Measurements from ENCODE around the gene SLC25A10.

DNA sequence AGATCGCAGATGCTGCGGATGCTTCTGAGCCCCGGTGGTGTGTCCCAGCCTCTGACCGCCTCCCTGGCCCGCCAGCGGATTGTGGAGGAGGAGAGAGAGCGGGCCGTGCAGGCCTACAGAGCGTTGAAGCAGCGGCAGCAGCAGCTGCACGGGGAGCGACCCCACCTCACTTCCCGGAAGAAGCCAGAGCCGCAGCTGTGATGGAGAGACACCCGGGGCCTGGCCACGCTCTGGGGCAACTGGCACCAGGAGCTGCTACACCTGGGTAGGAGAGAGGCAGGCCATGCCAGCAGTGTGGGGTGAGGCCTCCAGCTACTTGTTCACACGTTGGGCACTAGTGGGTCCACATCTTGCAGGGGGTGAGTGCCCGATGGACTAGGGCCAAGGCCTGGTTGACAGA lies 39.6 kb upstream of the SLC25A10 start:
- TF ChIP-seq HDGF (IDR thresholded peaks at IDR 0.05; ENCODE audit: borderline replicate concordance): no peak
- no peak for TF ChIP-seq FOXM1 (IDR thresholded peaks at IDR 0.05; ENCODE audit: borderline replicate concordance)
- no peak for TF ChIP-seq LEF1 (IDR thresholded peaks at IDR 0.05; ENCODE audit: borderline replicate concordance)
- TF ChIP-seq, protein P1, sequence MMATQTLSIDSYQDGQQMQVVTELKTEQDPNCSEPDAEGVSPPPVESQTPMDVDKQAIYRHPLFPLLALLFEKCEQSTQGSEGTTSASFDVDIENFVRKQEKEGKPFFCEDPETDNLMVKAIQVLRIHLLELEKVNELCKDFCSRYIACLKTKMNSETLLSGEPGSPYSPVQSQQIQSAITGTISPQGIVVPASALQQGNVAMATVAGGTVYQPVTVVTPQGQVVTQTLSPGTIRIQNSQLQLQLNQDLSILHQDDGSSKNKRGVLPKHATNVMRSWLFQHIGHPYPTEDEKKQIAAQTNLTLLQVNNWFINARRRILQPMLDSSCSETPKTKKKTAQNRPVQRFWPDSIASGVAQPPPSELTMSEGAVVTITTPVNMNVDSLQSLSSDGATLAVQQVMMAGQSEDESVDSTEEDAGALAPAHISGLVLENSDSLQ (IDR thresholded peaks at IDR 0.05): no peak
- no peak for TF ChIP-seq NFRKB (IDR thresholded peaks at IDR 0.05)
- TF ChIP-seq SUZ12 (IDR thresholded peaks at IDR 0.05): no peak
